HG03442 (cell line): ENCODE measurements around the gene MAST2.
"Not testable (repeated sequence)": the region's sequence is repeated elsewhere in the genome, so short reads cannot be mapped to it uniquely, and the experiment has no call there.

Experiments used
- ATAC-seq: cut with Tn5 transposase; IDR thresholded peaks from one replicate; pipeline ENCODE4 v1.9.1; 2021; ENCODE audit warnings: mild to moderate bottlenecking, moderate library complexity; ENCODE audit not compliant: unreplicated experiment

MAST2 gene

DNA sequence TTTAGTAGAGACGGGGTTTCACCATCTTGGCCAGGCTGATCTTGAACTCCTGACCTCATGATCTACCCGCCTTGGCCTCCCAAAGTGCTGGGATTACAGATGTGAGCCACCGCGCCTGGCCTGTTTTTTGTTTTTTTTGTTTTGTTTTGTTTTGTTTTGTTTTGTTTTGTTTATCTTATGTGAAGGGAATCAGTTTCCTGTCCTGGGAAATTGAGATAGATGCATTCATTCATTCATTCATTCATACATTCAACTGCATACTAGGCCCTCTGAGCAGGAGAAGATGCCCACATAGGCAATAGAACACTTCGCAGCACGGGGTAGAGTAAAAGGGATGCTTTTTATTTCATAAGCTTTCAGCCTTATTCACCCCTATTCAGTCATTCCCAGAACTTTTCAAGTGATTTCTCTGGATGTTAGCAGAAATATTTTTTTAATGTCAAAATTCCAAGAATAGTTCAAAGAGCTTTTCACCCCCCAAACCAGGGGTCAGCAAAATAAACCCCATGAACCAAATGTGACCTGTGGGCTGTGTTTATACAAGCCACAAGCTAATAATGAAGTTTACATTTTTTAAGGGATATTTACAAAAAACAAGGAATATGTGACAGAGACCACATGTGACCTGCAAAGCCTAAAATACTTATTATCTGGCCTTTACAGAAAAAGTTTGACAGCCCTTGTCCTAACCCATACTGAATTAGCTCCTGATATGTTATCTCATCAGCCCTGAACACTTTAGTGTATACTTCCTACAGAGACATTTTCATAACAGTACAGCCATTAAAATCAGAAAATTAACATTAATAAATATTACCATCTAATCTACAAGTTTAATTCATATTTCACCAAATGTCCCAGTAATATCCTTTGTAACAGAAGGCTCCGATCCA is 127.1 kb downstream of the MAST2 start:
- ATAC-seq = no peak

DNA sequence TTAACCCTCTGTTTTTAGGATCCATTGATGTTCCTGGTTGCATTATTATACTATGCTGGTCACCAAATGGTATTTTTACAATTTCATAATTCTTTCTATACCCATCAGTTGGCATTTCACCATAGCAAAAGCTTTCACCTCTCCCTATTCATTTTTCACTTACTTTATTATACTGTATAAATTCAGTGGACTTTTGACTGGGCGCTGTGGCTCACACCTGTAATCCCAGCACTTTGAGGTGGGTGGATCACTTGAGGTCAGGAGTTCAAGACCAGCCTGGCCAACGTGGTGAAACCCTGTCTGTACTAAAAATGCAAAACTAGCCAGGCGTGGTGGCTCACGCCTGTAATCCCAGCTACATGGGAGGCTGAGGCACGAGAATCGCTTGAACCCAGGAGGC is 128.8 kb downstream of the MAST2 start:
- ATAC-seq = not testable (repeated sequence)

DNA sequence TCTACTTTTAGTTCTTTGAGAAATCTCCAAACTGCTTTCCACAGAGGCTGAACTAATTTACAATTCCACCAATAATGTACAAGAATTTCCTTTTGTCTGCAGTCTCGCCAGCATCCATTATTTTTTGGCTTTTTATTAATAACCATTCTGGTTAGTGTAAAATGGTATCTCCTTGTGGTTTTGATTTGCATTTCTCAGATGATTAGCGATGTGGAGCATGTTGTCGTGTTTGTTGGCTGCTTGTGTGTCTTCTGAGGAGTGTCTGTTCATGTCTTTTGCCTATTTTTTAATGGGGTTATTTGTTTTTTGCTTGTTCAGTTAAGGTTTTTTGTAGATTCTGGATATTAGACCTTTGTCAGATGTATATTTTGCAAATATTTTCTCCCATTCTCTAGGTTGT is 131.5 kb downstream of the MAST2 start:
- ATAC-seq = no peak

DNA sequence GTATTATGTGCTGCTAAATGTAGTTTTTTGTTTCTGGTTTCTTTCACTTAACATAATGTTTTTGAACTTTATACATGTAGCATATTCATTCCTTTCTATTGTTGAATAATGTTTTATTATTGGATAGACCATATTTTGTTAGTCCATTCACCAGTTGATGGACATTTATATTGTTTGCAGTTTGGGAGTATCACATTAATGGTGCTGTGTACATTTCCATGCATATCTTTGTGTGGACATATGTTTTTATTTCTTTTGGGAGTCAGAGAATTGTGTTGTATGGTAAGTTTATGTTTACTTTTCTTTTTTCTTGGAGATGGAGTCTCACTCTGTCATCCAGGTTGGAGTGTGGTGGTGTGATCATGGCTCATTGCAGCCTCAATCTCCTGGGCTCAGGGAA is 134.6 kb downstream of the MAST2 start:
- ATAC-seq = no peak

DNA sequence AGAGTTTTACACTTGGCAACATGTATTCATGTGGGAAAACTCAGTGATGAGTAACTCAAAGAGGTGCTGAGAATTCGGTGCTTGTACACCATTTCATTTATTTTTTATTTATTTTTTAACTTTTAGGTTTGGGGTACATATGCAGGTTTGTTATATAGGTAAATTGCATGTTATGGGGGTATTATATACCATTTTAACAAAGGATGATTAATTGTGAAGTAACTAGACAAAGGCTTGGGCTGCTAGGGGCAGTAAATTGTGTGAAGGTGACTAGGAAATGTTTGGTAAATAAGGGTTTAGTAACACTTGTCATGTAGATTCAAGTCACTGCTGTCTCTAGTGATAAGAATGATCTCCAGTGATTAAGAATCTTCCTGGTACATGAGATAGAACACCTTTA is 139.0 kb downstream of the MAST2 start:
- no peak for ATAC-seq

DNA sequence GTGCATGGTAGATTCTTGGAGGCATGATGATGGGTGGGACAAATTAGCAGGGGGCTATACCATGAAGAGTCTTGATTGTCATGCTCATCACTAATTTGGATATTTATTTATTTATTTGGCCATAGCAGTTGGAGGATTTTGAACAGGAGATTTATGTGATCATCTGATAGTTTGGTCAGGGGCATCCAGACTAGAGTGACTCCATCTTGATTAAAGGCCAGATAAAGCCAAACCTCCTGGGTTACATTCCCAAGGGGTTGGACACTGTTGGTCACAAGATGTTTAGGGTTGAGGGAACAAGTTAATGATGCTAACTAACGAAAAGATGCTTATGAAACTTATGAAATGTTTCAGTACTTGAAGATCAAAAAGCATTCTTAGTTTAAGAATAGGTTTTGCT is 139.8 kb downstream of the MAST2 start:
- no peak for ATAC-seq

DNA sequence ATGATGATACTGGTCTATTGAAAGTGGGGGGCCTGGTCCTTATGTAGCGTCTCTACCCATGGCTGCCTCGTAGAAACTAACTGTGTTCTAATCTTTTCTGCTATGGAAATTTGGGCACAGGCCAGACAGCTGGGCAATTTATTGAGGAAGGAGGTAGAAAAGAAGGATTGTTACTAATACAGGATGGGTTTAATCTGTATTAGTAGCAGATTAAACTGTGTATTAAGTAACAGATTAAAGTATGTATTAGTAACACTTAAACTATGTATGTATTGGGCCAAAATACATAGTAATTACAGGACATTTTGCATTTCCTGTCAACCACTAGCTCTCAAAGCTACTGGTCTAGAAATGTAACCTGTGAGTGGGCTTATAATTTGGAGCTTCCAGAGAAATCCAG is 142.0 kb downstream of the MAST2 start:
- ATAC-seq = no peak

DNA sequence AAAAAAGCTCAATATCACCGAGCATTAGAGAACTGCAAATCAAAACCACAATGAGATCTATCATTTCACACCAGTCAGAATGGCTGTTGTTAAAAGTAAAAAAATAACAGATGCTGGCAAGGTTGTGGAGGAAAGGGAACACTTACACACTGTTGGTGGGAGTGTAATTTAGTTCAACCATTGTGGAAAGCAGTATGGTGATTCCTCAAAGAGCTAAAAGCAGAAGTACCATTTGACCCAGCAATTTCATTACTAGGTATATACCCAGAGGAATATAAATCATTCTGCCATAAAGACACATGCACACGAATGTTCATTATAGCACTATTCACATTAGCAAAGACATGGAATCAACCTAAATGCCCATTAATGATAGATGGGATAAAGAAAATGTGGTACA is 146.1 kb downstream of the MAST2 start:
- ATAC-seq = not testable (repeated sequence)

DNA sequence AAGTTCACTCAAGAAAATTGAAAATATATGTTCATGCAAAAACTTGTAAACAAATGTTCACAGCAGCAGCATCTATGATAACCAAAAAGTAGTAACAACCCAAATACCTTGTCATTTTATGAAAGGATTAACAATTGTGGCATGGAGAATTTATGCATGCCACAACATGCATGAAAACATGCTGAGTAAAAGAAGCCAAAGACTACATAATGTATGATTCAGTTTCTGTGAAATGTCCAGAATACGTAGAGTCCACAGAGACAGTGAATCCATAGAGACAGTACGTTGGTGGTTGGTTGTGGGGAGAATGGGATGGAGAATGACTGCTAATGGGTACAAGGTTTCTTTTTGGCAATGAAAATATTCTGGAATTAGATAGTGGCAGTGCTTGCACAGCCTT is 148.7 kb downstream of the MAST2 start:
- no peak for ATAC-seq

DNA sequence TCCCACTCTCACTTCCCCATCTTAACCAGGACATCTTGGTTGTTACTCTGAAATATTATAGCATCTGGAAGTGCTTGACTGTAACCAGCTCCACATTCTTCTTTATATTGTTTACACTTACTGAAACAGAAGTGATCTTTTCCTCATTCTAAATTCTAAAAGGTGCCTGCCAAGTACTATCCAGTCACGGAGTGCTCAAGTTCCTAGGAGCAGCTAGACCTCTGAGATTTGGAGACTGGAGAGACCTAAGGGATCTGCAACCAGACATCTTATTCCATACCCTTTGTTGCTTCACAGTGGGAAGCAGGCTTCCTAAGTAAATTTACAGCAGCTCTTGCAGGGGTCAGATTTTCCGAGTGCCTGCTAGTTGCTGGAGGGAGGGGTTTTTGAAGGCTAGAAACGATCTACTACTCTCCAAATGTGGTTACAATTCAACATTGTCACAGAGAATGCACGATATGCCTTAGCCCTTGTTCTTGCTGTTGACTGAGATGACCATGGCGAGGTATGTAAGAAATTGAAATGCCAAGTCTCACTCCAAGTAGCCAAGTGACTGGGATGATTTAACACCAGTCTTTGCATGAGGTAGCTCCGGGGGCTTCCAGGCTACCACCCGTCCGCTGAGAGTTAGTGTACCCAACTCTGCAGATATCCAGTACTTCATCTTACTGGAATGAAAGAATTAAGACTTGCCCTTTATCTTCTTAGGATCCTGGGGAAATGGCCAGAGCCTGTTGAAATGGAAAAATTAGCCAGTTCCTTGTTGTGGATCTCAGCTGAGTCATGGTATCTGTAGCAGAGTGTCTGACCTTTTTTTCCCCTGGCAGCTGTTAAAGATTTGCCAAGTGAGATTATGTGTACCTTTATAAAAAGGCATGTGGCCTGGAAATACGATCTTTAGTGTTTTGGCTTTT is 150.8 kb downstream of the MAST2 start:
- ATAC-seq = no peak

DNA sequence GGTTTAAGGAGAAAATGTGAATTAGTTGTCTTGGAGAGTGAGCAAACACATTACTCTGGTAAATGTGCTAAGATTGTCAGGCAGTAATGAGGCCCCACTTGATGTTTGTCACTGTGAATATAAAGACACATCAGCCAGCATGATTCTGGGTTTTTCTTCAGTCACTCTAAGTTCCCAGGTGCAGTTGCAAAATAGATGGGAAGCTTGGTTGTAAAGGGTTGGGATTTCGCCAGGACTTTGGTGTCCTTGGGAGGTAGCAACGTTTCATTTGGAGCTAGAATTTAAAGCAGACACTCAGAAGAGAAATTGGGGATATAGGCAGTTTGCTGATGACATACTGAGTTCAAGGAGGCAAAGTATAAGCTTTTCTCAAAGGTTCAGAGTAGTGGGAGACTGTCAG is 154.3 kb downstream of the MAST2 start:
- no peak for ATAC-seq

DNA sequence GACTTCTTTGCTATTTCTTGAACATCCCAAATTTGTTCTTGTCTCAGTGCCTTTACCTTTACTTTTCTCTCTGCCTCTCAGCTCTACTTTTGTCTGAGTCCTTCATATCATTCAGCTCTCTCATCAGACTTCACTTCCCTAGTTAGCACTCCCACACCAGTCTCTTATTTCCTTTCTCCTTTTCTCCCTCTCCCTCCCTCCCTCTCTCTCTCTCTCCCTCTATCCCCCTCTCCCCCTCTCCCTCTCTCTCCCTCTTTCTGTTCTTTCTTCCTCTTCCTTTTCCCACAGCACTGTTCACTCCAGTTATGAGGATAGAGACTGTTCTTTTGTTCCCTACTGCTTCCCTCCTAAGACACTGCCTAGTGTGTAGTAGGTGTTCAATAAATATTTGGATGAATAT is 154.9 kb downstream of the MAST2 start:
- ATAC-seq = no peak

DNA sequence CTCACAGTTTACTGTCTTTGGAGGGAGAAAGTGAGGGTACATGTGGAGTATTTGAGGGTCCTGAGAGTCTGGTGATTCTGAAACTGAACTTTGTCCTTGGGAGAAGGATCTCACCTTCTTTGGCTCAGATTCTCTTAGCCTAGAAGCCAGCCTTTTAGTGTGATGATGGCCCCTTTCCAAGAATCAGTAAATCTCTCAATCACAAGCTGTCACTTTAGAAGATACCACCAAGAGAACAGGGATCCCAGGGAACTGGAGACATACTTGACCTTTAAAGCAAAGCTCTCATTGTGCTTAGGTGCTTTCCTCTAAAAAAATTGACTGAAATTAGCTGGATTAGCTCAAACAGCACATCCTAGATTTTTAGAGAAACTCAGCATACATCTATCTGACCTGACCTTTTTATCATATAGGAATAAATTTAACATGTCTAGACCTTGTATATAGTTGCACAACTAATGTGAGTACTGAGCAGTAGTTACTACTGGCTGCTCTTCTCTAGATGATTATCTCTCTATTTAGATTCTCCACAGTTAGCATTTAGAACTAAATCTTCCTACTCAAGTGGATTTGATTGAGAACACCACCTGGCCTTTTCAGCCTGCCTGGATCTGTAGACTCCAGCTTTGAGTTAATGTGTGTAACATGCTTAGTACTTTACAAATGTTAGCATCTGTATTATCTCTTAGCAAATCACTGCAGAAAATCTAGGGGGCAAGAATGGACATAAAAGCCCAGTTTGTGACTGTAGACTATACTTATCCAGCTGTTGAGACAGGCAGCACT is 157.7 kb downstream of the MAST2 start:
- ATAC-seq = no peak

DNA sequence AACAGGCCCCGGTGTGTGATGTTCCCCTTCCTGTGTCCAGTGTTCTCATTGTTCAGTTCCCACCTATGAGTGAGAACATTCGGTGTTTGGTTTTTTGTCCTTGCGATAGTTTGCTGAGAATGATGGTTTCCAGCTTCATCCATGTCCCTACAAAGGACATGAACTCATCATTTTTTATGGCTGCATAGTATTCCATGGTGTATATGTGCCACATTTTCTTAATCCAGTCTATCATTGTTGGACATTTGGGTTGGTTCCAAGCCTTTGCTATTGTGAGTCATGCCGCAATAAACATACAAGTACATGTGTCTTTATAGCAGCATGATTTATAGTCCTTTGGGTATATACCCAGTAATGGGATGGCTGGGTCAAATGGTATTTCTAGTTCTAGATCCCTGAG is 158.5 kb downstream of the MAST2 start:
- ATAC-seq = not testable (repeated sequence)

DNA sequence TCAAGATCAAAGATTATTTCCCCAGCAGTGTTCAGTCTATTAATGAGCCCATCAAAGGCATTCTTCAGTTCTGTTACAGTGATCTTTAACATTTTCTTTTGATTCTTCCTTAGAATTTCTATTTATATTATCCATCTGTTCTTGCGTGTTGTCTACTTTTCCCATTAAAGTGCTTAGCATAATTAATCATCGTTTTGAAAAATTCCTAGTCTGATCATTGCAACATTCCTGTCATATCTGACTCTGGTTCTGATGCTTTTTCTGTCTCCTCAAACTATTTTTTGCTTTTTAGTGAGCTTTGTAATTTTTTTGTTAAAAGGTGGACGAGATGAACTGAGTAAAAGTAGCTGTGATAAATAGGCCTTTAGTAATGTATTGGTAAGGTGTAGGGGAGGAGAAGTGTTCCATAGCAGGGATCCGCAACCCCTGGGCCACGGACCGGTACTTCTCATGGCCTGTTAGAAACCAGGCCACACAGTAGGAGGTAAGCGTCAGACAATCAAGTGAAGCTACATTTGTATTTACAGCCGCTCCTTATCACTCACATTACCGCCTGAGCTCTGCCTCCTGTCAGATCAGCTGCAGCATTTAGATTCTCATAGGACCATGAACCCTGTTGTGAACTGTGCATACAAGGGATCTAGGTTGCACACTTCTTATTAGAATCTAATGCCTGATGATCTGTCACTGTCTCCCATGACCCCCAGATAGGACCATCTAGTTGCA is 165.7 kb downstream of the MAST2 start:
- no peak for ATAC-seq

DNA sequence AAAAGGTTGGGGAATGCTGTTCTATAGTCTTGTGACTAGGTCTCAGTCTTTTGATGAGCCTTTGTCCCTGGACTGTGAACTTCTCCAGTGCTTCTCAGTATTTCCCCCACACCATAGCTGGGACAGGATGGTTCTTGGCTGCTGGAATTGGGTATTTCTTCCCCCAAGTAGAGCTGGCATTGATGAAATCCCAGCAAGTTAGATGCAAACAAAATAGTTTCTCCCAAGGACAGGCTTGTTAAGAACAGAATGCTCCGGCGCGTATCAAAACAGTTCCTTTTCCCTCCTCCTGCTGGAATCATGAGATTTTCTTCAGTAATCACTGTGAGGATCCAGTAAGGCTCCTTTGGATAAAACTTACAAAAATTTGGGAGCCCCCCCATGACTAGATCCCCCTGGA is 166.5 kb downstream of the MAST2 start:
- no peak for ATAC-seq

DNA sequence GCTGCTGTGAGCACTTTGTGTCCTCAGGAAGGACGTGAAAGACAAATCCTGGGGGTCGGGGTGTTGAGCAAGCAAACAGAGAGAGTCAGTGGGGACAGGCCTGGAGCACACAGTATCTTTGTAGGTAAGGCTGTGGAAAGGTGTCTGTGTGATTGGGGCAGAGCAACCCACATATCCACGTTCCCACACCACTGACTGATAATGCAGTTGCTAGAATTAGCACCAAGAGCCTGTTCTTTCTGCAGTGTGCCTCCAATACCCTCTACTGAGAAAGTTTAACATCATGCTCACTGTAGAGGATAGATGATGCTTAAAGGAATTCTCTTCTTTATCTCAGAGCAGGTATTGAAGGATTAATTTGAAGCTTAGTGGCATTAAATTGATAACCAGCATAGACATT is 167.9 kb downstream of the MAST2 start:
- no peak for ATAC-seq

DNA sequence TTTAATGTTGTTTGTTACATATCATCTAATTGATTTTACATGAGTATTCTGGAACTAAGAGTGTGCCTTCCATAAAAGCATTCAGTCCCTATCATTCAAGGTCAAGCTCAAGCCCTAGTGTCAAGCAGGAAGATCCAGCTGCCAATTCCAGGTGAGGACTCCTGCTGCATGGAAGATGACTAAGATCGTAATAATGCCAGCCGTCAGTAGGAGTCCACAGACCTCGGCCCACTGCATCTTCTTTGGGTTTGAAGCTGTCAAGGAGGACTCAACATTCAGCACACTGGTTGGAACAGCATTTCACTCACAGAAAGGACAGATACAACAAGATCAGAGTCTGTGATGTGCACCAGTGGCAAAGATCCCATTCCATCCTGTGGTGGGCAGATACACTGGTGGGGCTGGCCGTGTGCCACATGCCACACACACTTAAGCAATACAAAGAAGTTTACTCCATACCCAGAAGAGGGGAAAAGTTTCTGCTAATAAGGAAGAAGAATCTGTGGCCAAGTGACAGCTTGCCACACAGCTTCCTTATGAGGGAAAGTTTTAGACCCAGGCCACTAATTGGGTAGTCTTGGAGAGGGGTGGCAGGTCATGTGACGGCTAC is 168.6 kb downstream of the MAST2 start:
- ATAC-seq = no peak

DNA sequence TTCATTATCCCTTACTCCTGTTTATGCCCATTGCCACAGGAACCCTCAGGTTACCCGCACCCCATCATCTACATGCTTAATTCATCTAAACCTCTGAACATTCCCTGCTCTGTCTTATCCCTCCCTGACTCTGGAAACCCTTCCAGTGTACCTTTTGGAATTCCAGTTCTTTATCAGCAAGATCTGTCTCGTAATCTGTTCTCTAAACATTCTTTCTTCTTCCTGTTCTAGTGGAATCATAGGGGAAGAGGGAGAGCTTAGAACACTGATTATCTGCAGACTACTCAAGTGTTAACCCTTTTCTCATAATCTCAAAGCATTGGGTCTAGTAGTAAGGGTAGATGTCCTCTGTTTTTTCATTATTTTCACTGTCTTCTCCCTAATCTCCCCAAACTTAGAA is 169.2 kb downstream of the MAST2 start:
- ATAC-seq = no peak

DNA sequence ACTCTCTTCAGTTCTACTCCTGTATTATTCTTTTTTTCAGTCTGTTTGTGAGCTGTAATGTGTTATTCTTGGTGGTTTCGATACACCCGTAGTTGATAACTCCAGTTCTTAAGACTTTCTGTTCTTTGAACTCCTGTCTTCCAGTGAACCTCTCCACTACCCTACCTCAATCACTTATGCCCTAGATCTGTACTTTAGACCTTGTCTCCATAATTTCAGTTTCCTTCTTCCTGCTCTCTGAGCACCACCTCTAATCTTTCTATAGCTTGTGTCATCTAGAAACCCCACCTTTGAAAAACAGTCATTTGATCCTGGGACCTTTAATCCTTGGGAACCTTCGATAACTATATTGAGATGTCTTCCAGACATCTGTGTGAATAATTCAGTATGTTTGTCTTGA is 169.7 kb downstream of the MAST2 start:
- ATAC-seq = no peak
